NK-92 treated with Interleukin-12 subunit alpha and Interleukin-12 subunit beta, amount 100 ng/mL, for 24 hours (cell line): ENCODE measurements around the gene PIEZO1.

Experiments
- DNase-seq: peaks from one replicate; lab custom pipeline; 2025; lab: John Stamatoyannopoulos, UW

Gene PIEZO1

GRCh38 chr16:88749358-88749757, 35.7 kb downstream of the PIEZO1 start:
- DNase-seq = no peak

- DNase-seq = no peak
Observed at GRCh38 chr16:88748364-88748763, 36.7 kb downstream of the PIEZO1 start.

- DNase-seq = no peak
Observed at GRCh38 chr16:88747588-88748301, 37.3 kb downstream of the PIEZO1 start.

- no peak for DNase-seq
Observed at GRCh38 chr16:88746506-88746905, 38.5 kb downstream of the PIEZO1 start.

GRCh38 chr16:88744577-88745521, 40.2 kb downstream of the PIEZO1 start:
- no peak for DNase-seq

GRCh38 chr16:88743693-88744576, 41.1 kb downstream of the PIEZO1 start:
- DNase-seq = peak; percentile 19

GRCh38 chr16:88742896-88743605, 42.0 kb downstream of the PIEZO1 start:
- DNase-seq = no peak

- no peak for DNase-seq
Observed at GRCh38 chr16:88741368-88741767, 43.7 kb downstream of the PIEZO1 start.

GRCh38 chr16:88740727-88741055, 44.3 kb downstream of the PIEZO1 start:
- no peak for DNase-seq

GRCh38 chr16:88739977-88740726, 44.9 kb downstream of the PIEZO1 start:
- no peak for DNase-seq

- DNase-seq = no peak
Observed at GRCh38 chr16:88739139-88739976, 45.7 kb downstream of the PIEZO1 start.

- no peak for DNase-seq
Observed at GRCh38 chr16:88738151-88739084, 46.6 kb downstream of the PIEZO1 start.

- DNase-seq = peak; percentile 31
Observed at GRCh38 chr16:88737298-88738150, 47.5 kb downstream of the PIEZO1 start.

- no peak for DNase-seq
Observed at GRCh38 chr16:88736496-88736895, 48.5 kb downstream of the PIEZO1 start.

- DNase-seq = no peak
Observed at GRCh38 chr16:88736088-88736487, 48.9 kb downstream of the PIEZO1 start.

- no peak for DNase-seq
Observed at GRCh38 chr16:88735616-88736015, 49.4 kb downstream of the PIEZO1 start.

GRCh38 chr16:88735121-88735520, 49.9 kb downstream of the PIEZO1 start:
- no peak for DNase-seq

GRCh38 chr16:88734361-88734728, 50.7 kb downstream of the PIEZO1 start:
- no peak for DNase-seq
